GM11168 (cell line): Measurements from ENCODE around the gene UPK2.
"Not testable (repeated sequence)": the region's sequence is repeated elsewhere in the genome, so short reads cannot be mapped to it uniquely, and the experiment has no call there.

Source experiments
- in situ Hi-C: fragments of 300-500 bp; cut with MboI; formaldehyde crosslinking; loops from one replicate; pipeline ENCODE4 v1.12.0; 2022; ENCODE audit warnings: low sequenced_read_pairs; ENCODE audit not compliant: unreplicated experiment

UPK2 gene

GRCh38 chr11:118979434-118979833, 23.3 kb downstream of the UPK2 start:
- in situ Hi-C loops = no loop called here

GRCh38 chr11:118980191-118980881, 24.2 kb downstream of the UPK2 start:
- in situ Hi-C loops = no loop called here

GRCh38 chr11:118984337-118984736, 28.2 kb downstream of the UPK2 start:
- in situ Hi-C loops = not testable (repeated sequence)

GRCh38 chr11:118984825-118985224, 28.7 kb downstream of the UPK2 start:
- in situ Hi-C loops = no loop called here

- in situ Hi-C loops = no loop called here
These were observed 32.2 kb downstream of the UPK2 start for GRCh38 chr11:118988280-118988679.

GRCh38 chr11:118991486-118992038, 35.5 kb downstream of the UPK2 start:
- in situ Hi-C loops = not testable (repeated sequence)

GRCh38 chr11:118996926-118997626, 41.0 kb downstream of the UPK2 start:
- in situ Hi-C loops = no loop called here

GRCh38 chr11:118997627-118998387, 41.7 kb downstream of the UPK2 start, which contains the start of gene CENATAC:
CENATAC (plus strand) TSS chr11:118998138; CDS start chr11:118998198, 60 bp downstream.
- in situ Hi-C loops = no loop called here

GRCh38 chr11:118998388-118998717, 42.3 kb downstream of the UPK2 start:
- in situ Hi-C loops = no loop called here

GRCh38 chr11:118998822-118999221, 42.7 kb downstream of the UPK2 start:
- in situ Hi-C loops = no loop called here

GRCh38 chr11:119000906-119001305, 44.8 kb downstream of the UPK2 start:
- in situ Hi-C loops = no loop called here

- in situ Hi-C loops = no loop called here
These were observed 50.6 kb downstream of the UPK2 start for GRCh38 chr11:119006656-119007055.
